Stomach smooth muscle (tissue), 2 donors: ENCODE data around the gene CRBN.

Experiments used
- H3K27ac ChIP-seq: one replicate; pipeline ENCODE4 v1.7.0; 2013; ENCODE audit warnings: mild to moderate bottlenecking, low read length, inconsistent platforms
- H3K27me3 ChIP-seq, 2 donors: one replicate each; pipeline ENCODE4 v1.7.0; 2013; ENCODE audit warnings: low read length in 2 of 2; ENCODE audit not compliant: insufficient read depth in 2 of 2, control insufficient read depth in 1 of 2
- H3K36me3 ChIP-seq, 2 donors: one replicate each; pipeline ENCODE4 v1.7.0; 2013; ENCODE audit warnings: low read length in 2 of 2; ENCODE audit not compliant: control insufficient read depth in 2 of 2, insufficient read depth in 2 of 2
- H3K4me1 ChIP-seq: one replicate; pipeline ENCODE4 v1.7.0; 2013; ENCODE audit warnings: low read length; ENCODE audit not compliant: control insufficient read depth, insufficient read depth
- H3K4me3 ChIP-seq, 2 donors: one replicate each; pipeline ENCODE4 v1.7.0; 2013; ENCODE audit warnings: low read length in 2 of 2
- H3K9ac ChIP-seq, 2 donors: one replicate each; pipeline ENCODE4 v1.7.0; 2013; ENCODE audit warnings: low read length in 2 of 2, mild to moderate bottlenecking in 1 of 2
- H3K9me3 ChIP-seq, 2 donors: one replicate each; pipeline ENCODE4 v1.7.0; 2013; ENCODE audit warnings: low read length in 2 of 2; ENCODE audit not compliant: control insufficient read depth in 2 of 2
- donor health status: healthy.
- donor health status: Pancreatic carcinoma.

Gene CRBN

GRCh38 chr3:3179407-3180094 is at the start of gene CRBN:
CRBN (minus strand) TSS chr3:3179691; CDS start chr3:3179687, 4 bp downstream.
- H3K9me3 ChIP-seq = no peaks in the 10 kb centered on the region

GRCh38 chr3:3227640-3228039 is 48.1 kb upstream of the CRBN start:
- Histone ChIP-seq H3K27me3 (no peaks in the 10 kb centered on the region), H3K9me3 (peaks cover 2 to 6% of the 10 kb centered on the region in 2 donors), H3K9ac (no peak overlapping the region), H3K27ac (no peak overlapping the region), H3K4me3 (no peak overlapping the region), H3K4me1 (no peaks in the 10 kb centered on the region), H3K36me3 (no peaks in the 10 kb centered on the region)

More at GRCh38 chr3:3179407-3180094, at the start of gene CRBN:
- H3K27ac ChIP-seq = peak within 1 kb of the TSS; percentile 46
- H3K36me3 ChIP-seq = no peaks in the 10 kb centered on the region
- H3K4me3 ChIP-seq = peak within 1 kb of the TSS; percentile 85 to 98
- H3K27me3 ChIP-seq = no peaks in the 10 kb centered on the region
- H3K4me1 ChIP-seq = peaks cover 17% of the 10 kb centered on the region
- peak within 1 kb of the TSS; percentile 80 to 91 for H3K9ac ChIP-seq

- Histone ChIP-seq H3K4me3 (no peak overlapping the region), H3K4me1 (no peaks in the 10 kb centered on the region), H3K36me3 (no peaks in the 10 kb centered on the region), H3K9ac (no peak overlapping the region), H3K27ac (no peak overlapping the region), H3K9me3 (peaks cover 0 to 2% of the 10 kb centered on the region in 2 donors), H3K27me3 (no peaks in the 10 kb centered on the region)
Measured at GRCh38 chr3:3221528-3221927, 42.0 kb upstream of the CRBN start.

GRCh38 chr3:3216401-3216800 is 36.9 kb upstream of the CRBN start:
- no peak overlapping the region for H3K27ac ChIP-seq
- no peak overlapping the region for H3K4me3 ChIP-seq
- no peaks in the 10 kb centered on the region for H3K4me1 ChIP-seq
- no peak overlapping the region for H3K9ac ChIP-seq
- no peaks in the 10 kb centered on the region for H3K36me3 ChIP-seq
- no peaks in the 10 kb centered on the region for H3K9me3 ChIP-seq
- H3K27me3 ChIP-seq = no peaks in the 10 kb centered on the region

GRCh38 chr3:3212781-3213440 is 33.4 kb upstream of the CRBN start:
- Histone ChIP-seq H3K36me3 (no peaks in the 10 kb centered on the region), H3K9ac (no peak overlapping the region), H3K27me3 (no peaks in the 10 kb centered on the region), H3K4me1 (no peaks in the 10 kb centered on the region), H3K9me3 (no peaks in the 10 kb centered on the region), H3K4me3 (no peak overlapping the region), H3K27ac (no peak overlapping the region)

GRCh38 chr3:3209714-3210113 is 30.2 kb upstream of the CRBN start:
- Histone ChIP-seq H3K27ac (no peak overlapping the region), H3K9ac (no peak overlapping the region), H3K36me3 (no peaks in the 10 kb centered on the region), H3K9me3 (no peaks in the 10 kb centered on the region), H3K4me3 (no peak overlapping the region), H3K27me3 (no peaks in the 10 kb centered on the region), H3K4me1 (no peaks in the 10 kb centered on the region)

GRCh38 chr3:3209057-3209456 is 29.6 kb upstream of the CRBN start:
- Histone ChIP-seq H3K9ac (no peak overlapping the region), H3K4me1 (no peaks in the 10 kb centered on the region), H3K27ac (no peak overlapping the region), H3K36me3 (no peaks in the 10 kb centered on the region), H3K27me3 (no peaks in the 10 kb centered on the region), H3K9me3 (no peaks in the 10 kb centered on the region), H3K4me3 (no peak overlapping the region)

- Histone ChIP-seq H3K9me3 (no peaks in the 10 kb centered on the region), H3K4me1 (no peaks in the 10 kb centered on the region), H3K9ac (no peak overlapping the region), H3K27ac (no peak overlapping the region), H3K4me3 (no peak overlapping the region), H3K27me3 (no peaks in the 10 kb centered on the region), H3K36me3 (no peaks in the 10 kb centered on the region)
Measured at GRCh38 chr3:3201611-3202010, 22.1 kb upstream of the CRBN start.

- no peak overlapping the region for H3K27ac ChIP-seq
- H3K4me3 ChIP-seq = no peak overlapping the region
Measured at GRCh38 chr3:3200632-3201212, 21.2 kb upstream of the CRBN start.

GRCh38 chr3:3199306-3199705 is 19.8 kb upstream of the CRBN start:
- H3K36me3 ChIP-seq = no peaks in the 10 kb centered on the region
- H3K4me1 ChIP-seq = no peaks in the 10 kb centered on the region
- H3K27ac ChIP-seq = no peak overlapping the region
- H3K4me3 ChIP-seq = no peak overlapping the region
- H3K9ac ChIP-seq = no peak overlapping the region
- H3K27me3 ChIP-seq = no peaks in the 10 kb centered on the region
- H3K9me3 ChIP-seq = no peaks in the 10 kb centered on the region

More at GRCh38 chr3:3200632-3201212, 21.2 kb upstream of the CRBN start:
- Histone ChIP-seq H3K36me3 (no peaks in the 10 kb centered on the region), H3K27me3 (no peaks in the 10 kb centered on the region), H3K9ac (no peak overlapping the region), H3K9me3 (no peaks in the 10 kb centered on the region), H3K4me1 (no peaks in the 10 kb centered on the region)
